Mononuclear cell (primary cell): ENCODE results near the gene COL13A1. TPM values are rescaled to one million over a fixed set of nuclear protein-coding genes. Genes with fewer than 3 reads are reported as not detected.

Source experiments
- H3K27me3 ChIP-seq: 2 replicates; pipeline ENCODE4 v1.6.0; 2011; ENCODE audit warnings: low read length, control low read depth; ENCODE audit not compliant: insufficient read depth
- H3K4me1 ChIP-seq: 2 replicates; pipeline ENCODE4 v1.5.1; 2011; ENCODE audit warnings: mild to moderate bottlenecking, low read length, control low read depth; ENCODE audit not compliant: insufficient read depth
- H3K4me3 ChIP-seq: 2 replicates; pipeline ENCODE4 v1.5.1; 2011; ENCODE audit warnings: mild to moderate bottlenecking, low read length, moderate library complexity
- H3K9me3 ChIP-seq: 2 replicates; pipeline ENCODE4 v1.5.1; 2011; ENCODE audit warnings: low read depth, mild to moderate bottlenecking, control low read depth, low read length
- total RNA-seq: library from RNA; depleted of rRNA; stranded (reverse); fragments of >200 nt; gene quantifications from one replicate; pipeline ENCODE4 v1.2.3, GENCODE V29; 2012

The COL13A1 gene
- total RNA-seq, 1 donor = 0.52 TPM

GRCh38 chr10:69979174-69979573 is 177.5 kb downstream of the COL13A1 start:
- no peak overlapping the region for H3K4me3 ChIP-seq
- peaks cover 13% of the 10 kb centered on the region for H3K9me3 ChIP-seq
- H3K4me1 ChIP-seq = no peaks in the 10 kb centered on the region
- H3K27me3 ChIP-seq = peaks cover 20% of the 10 kb centered on the region

- Histone ChIP-seq H3K4me3 (no peak overlapping the region), H3K4me1 (no peaks in the 10 kb centered on the region), H3K9me3 (peaks cover 13% of the 10 kb centered on the region), H3K27me3 (peaks cover 29% of the 10 kb centered on the region)
Measured at GRCh38 chr10:69980672-69981071, 179.0 kb downstream of the COL13A1 start.

GRCh38 chr10:69988094-69988493 is 186.4 kb downstream of the COL13A1 start:
- H3K9me3 ChIP-seq = no peaks in the 10 kb centered on the region
- no peaks in the 10 kb centered on the region for H3K4me1 ChIP-seq
- peaks cover 25% of the 10 kb centered on the region for H3K27me3 ChIP-seq
- no peak overlapping the region for H3K4me3 ChIP-seq

- no peaks in the 10 kb centered on the region for H3K4me1 ChIP-seq
- H3K4me3 ChIP-seq = no peak overlapping the region
- peaks cover 15% of the 10 kb centered on the region for H3K27me3 ChIP-seq
- H3K9me3 ChIP-seq = no peaks in the 10 kb centered on the region
Measured at GRCh38 chr10:69991151-69991550, 189.4 kb downstream of the COL13A1 start.

GRCh38 chr10:69994262-69994661 is 192.6 kb downstream of the COL13A1 start:
- Histone ChIP-seq H3K9me3 (no peaks in the 10 kb centered on the region), H3K4me3 (no peak overlapping the region), H3K27me3 (peaks cover 9% of the 10 kb centered on the region), H3K4me1 (no peaks in the 10 kb centered on the region)

- H3K9me3 ChIP-seq = no peaks in the 10 kb centered on the region
- no peaks in the 10 kb centered on the region for H3K4me1 ChIP-seq
- peaks cover 5% of the 10 kb centered on the region for H3K27me3 ChIP-seq
- H3K4me3 ChIP-seq = no peak overlapping the region
Measured at GRCh38 chr10:69996611-69997010, 194.9 kb downstream of the COL13A1 start.

GRCh38 chr10:70000262-70000661 is 198.6 kb downstream of the COL13A1 start:
- H3K4me3 ChIP-seq = no peak overlapping the region

GRCh38 chr10:70007116-70007820 is 205.6 kb downstream of the COL13A1 start:
- Histone ChIP-seq H3K9me3 (no peaks in the 10 kb centered on the region), H3K4me1 (no peaks in the 10 kb centered on the region), H3K4me3 (no peak overlapping the region), H3K27me3 (peaks cover 31% of the 10 kb centered on the region)

More at GRCh38 chr10:70000262-70000661, 198.6 kb downstream of the COL13A1 start:
- no peaks in the 10 kb centered on the region for H3K9me3 ChIP-seq
- H3K4me1 ChIP-seq = no peaks in the 10 kb centered on the region
- H3K27me3 ChIP-seq = peaks cover 9% of the 10 kb centered on the region

Other genes with a start within 250 kb of the COL13A1 start
- not detected for gene NEUROG3, start 228.5 kb upstream of the COL13A1 start, total RNA-seq
- not detected for gene FAM241B, start 171.7 kb upstream of the COL13A1 start, total RNA-seq